ENCODE data around the gene SART1.

The SART1 gene

DNA sequence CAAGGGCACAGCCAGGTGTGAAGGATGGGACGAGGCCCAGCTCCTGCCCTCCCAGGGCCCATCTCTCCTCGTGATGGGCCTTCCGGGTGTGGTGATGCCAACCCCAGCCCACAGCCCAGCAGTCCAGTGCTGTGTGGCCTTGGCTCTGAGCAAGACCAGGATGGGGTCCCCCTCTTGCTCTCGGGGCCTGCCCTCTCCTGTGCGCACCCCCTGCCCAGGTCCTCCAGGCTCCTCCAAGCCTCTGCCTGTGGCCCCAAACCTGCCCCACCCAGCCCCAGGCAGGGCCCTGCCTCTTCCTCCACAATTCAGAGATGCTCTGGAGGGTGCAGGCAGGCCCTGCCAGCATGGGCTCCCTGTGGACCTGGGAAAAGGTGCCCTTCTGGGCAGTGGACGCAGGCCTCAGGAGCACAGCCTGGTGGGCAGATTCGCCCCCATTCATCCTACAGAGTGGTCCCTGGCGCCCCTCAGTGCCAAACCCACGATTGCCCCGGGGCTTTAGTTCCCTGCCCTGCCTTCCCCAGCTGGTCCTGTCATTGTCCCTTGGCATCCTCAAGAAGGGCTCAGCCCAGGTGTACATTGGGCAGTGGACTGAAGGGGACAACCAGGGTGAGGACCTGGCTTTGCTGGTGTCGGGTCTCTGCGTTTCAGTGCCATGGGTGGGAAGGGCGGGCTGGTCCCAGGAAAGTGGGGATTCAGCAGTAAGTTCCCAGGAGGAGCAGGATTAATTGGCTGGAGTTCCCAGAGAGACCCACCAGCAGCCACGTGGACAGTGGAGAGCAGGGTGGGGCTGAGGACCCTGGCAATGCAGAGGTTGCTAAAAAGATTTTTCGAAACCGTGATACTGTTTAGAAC lies 20.7 kb downstream of the SART1 start:
- H3K9ac ChIP-seq (ENCODE audit: low read depth, low read length): no peak overlapping the region
- H3K36me3 ChIP-seq (ENCODE audit: insufficient read depth, low read length): peaks cover 5% of the 10 kb centered on the region
- no peaks in the 10 kb centered on the region for H3K9me3 ChIP-seq (ENCODE audit: control insufficient read depth, insufficient read depth, low read length)

DNA sequence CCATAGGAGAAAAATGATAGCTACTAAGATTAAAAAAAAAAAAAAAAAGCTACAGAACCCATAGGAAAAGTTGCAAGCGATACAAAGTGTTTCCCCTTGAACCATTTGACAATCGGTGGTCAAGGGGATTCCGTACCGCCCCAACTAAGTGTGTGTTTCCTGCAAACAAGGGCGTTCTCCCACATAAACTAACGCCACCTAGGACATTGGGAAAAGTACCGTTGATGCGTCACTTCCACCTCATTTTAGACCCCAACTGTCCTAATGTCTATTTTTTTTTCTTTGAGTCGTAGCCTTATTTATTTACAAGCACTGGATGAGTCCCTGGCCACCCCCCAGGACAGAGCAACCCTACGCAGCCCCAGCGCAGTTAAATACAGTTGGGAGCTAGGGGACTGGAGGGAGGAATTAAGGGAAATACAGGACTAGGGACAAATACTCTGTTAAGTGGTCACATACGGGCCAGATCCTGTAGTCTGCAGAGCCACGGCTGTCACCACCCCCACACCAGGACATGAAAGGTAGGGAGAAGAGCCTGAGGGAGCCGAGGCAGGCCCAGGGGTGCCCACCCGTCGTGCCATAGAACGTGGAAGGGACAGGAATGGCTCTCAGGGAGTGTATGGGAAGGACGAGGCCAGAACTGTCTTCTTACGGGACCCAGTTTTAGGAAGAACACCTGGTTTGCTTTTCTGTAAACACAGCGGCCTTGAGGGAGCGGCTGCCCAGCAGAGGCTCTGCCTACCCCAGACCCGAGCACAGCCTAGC lies 21.5 kb downstream of the SART1 start:
- no peaks in the 10 kb centered on the region; the same call in 1 of the 2 replicates for H3K36me3 ChIP-seq (ENCODE audit: insufficient read depth, low read length)
- H3K4me1 ChIP-seq (ENCODE audit: insufficient read depth, low read length): no peaks in the 10 kb centered on the region
- H3K9me3 ChIP-seq (ENCODE audit: control insufficient read depth, insufficient read depth, low read length): no peaks in the 10 kb centered on the region
- H3K9ac ChIP-seq (ENCODE audit: low read depth, low read length): no peak overlapping the region

More for the DNA sequence above, 20.7 kb downstream of the SART1 start:
- no peaks in the 10 kb centered on the region for H3K4me1 ChIP-seq (ENCODE audit: insufficient read depth, low read length)

DNA sequence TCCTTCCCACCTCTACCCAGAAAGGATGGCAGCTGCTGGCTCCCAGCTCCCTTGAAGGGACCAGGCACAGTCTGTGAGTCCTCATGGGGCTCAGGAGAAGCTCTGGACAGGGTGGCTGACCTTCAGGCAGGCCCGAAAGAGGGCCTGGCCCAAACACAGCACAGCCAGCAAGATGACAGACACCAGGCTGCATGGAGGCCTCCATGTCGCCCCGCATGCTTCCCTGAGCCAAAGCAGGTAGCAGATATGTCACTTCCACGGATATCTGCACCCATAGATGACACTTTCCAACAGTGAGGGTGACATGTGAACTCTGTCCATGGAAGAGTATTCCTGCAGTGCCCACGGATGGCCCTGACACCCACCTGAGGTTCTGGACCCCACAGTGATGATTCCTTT lies 22.1 kb downstream of the SART1 start:
- Histone ChIP-seq H3K9ac (ENCODE audit: low read depth, low read length) (no peak overlapping the region), H3K4me1 (ENCODE audit: insufficient read depth, low read length) (no peaks in the 10 kb centered on the region), H3K9me3 (ENCODE audit: control insufficient read depth, insufficient read depth, low read length) (no peaks in the 10 kb centered on the region), H3K36me3 (ENCODE audit: insufficient read depth, low read length) (no peaks in the 10 kb centered on the region; the same call in 1 of the 2 replicates)

DNA sequence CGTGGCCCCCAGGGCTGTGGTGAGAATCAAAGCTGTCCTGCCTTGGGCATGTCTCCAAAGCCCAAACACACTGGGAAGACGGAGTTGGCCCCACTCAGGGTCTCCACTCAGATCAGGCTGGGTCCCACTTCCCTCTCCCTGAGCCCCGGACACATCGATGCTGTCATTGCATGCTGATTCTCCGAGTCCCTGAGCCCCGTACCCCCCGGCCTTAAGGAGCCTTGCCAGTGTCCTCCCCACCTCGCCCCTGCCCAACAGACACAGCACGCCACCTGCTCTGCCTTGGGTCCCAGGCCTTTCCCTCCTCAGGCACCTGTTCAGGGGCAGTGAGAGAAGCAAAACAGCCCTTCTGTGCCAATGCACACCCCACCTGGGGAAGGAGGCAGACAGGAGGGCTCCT lies 25.8 kb downstream of the SART1 start:
- no peaks in the 10 kb centered on the region for H3K36me3 ChIP-seq (ENCODE audit: insufficient read depth, low read length)
- H3K9me3 ChIP-seq (ENCODE audit: control insufficient read depth, insufficient read depth, low read length): no peaks in the 10 kb centered on the region
- no peaks in the 10 kb centered on the region for H3K4me1 ChIP-seq (ENCODE audit: insufficient read depth, low read length)
- no peak overlapping the region for H3K9ac ChIP-seq (ENCODE audit: low read depth, low read length)

DNA sequence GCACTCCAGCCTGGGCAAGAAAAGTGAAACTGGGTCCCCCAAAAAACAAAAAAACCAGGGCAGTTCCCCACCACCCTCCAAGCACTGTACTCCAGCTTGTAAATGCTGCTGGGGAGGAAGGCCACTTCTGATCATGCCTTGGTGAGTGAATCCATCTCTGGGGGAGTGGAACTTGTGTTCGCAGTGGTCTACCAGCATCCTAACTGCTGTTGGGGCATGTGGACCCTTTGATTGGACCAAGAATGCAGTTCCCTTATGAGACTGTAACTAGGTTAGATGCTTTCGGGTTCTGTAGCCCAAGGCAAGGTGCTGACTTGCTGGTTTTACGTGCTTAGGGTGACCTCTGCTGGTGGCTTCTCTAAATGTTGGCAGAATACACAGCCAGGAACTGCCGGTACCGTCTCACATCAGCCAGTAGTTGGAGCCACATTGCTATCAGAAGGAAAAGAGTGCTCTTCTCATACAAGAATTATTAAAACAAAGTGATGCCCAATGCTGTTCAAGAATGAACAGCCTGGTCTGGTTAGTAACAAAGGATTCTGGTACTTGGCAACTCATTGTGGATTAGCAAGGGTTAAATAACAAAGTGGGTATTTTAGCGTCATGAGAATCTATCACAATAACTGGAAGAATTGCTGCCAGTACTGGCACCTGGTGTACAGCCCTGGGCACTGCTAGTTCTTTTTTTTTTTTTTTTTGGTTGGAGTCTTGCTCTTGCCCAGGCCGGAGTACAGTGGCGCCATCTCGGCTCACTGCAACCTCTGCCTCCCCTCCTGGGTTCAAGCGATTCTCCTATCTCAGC lies 27.5 kb downstream of the SART1 start:
- Histone ChIP-seq H3K36me3 (ENCODE audit: insufficient read depth, low read length) (no peaks in the 10 kb centered on the region), H3K9me3 (ENCODE audit: control insufficient read depth, insufficient read depth, low read length) (no peaks in the 10 kb centered on the region), H3K9ac (ENCODE audit: low read depth, low read length) (no peak overlapping the region), H3K4me1 (ENCODE audit: insufficient read depth, low read length) (no peaks in the 10 kb centered on the region)

DNA sequence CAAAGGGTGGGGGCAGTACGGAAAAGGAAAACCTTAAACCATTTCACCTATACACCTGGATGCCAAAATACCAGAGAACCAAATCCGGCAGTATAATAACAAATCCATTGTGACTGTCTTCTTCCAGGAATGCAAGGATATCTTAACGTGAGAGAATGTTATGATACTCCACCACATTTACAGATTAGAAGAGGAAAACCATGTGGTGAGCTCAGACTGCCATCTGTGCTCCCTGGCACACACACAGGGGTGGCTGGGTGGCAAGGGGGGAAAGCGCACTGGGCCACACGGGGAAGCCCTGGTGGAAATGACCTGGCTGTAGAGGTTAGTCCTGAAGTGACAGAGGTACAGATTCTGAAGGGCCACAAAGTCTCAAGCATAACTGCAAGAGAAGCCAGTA lies 30.5 kb downstream of the SART1 start:
- Histone ChIP-seq H3K9me3 (ENCODE audit: control insufficient read depth, insufficient read depth, low read length) (no peaks in the 10 kb centered on the region), H3K36me3 (ENCODE audit: insufficient read depth, low read length) (no peaks in the 10 kb centered on the region), H3K9ac (ENCODE audit: low read depth, low read length) (no peak overlapping the region), H3K4me1 (ENCODE audit: insufficient read depth, low read length) (no peaks in the 10 kb centered on the region)

DNA sequence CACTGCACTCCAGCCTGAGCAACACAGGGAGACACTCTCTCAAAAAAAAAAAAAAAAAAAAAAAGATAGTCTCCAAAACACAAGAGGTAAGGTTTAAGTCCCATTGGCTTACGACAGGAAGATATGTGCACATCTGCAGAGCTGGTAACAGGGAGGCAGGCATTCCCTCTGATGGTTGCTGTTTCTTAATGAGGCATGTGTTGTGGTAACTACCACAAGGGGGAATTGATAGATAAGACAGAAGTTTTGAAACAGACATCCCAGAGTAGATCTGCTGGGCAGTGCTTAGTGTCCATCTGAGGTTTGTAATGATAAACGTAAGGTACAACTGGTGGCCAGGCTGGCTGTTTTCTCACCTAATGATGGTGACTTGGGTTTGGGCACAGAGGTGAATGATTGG lies 35.8 kb downstream of the SART1 start:
- H3K9me3 ChIP-seq (ENCODE audit: control insufficient read depth, insufficient read depth, low read length): no peaks in the 10 kb centered on the region
- H3K36me3 ChIP-seq (ENCODE audit: insufficient read depth, low read length): peaks cover 29% of the 10 kb centered on the region
- H3K4me1 ChIP-seq (ENCODE audit: insufficient read depth, low read length): no peaks in the 10 kb centered on the region
- no peak overlapping the region for H3K9ac ChIP-seq (ENCODE audit: low read depth, low read length)

DNA sequence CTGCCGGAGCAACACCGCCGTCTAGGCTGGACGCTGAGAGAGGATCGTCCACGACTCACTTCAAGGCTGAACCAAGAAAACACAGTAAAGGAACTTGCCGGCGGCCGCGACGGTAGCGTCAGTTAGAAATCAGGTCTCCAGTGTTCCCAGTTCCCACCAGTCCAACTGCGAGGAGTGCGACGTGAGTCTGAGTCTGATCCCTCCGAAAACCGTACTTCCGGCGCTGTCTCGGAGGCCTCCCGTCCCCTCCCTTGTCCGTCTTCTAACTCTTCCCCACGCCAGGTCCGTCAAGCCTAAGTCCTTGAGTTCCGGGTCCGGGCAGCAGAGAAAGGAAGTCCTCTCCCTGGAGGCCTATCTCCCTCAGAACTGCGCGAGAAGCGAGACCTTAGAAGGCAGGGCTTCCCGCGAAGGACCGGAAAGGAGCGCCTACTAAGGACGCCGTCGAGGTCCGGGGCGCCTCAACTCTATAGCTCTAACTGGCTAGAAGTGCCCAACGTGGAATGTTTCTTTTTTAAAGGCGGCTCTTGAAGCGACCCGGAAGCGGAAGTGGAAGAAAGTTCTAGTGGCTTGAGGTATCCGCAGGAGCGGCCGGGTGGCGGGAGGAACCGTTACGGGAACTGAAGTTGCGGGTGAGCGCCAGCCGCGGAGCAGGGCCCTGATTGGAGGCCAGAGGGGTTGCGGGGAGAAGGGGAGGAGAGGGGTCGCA lies 40.6 kb downstream of the SART1 start, which contains the start of the genes BANF1 and EIF1AD:
TSS of gene BANF1 (plus strand) at position 562 of the 706 bp plus-strand sequence. CDS start 748 bp downstream, outside the sequence.
TSS of gene EIF1AD (minus strand) at position 216 of the 706 bp plus-strand sequence. CDS start 1,768 bp downstream, outside the sequence.
- H3K9me3 ChIP-seq (ENCODE audit: control insufficient read depth, insufficient read depth, low read length): no peaks in the 10 kb centered on the region
- H3K36me3 ChIP-seq (ENCODE audit: insufficient read depth, low read length): peaks cover 29% of the 10 kb centered on the region
- peaks cover 6% of the 10 kb centered on the region; the same call in 1 of the 2 replicates for H3K4me1 ChIP-seq (ENCODE audit: insufficient read depth, low read length)
- peak within 1 kb of the TSS; percentile 83 for H3K9ac ChIP-seq (ENCODE audit: low read depth, low read length)

DNA sequence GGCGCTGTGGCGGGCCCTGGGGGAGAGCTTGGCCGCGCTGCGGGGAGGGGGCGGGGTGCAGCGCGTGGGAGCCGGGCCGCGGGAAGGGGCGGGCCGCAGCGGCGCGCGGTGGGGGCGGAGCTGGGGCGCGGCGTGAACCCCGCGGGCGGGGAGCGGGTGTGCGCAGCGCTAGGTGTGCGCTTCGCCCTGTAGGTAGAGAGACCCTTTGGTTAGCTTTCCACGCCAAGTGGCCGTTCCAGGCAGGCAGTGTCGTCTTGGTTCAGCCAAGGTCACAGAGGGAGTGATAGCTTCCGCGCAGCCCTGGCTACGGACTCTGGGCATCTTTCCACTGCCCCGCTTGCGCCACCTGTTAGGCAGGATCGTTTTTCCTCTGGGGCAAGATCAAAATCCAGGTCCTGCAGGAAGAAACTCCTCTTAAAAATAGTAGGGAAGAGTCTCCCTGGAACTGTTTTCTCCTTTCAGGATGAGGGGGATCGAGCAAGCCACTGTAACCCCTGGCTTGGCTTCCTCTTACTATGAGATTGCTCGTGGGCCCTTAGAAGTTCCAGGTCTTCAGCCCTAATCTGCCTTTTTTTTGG lies 41.2 kb downstream of the SART1 start:
- Histone ChIP-seq H3K9me3 (ENCODE audit: control insufficient read depth, insufficient read depth, low read length) (no peaks in the 10 kb centered on the region), H3K9ac (ENCODE audit: low read depth, low read length) (peak overlapping the region; percentile 83), H3K36me3 (ENCODE audit: insufficient read depth, low read length) (peaks cover 25% of the 10 kb centered on the region), H3K4me1 (ENCODE audit: insufficient read depth, low read length) (peaks cover 12% of the 10 kb centered on the region; the same call in 1 of the 2 replicates)

DNA sequence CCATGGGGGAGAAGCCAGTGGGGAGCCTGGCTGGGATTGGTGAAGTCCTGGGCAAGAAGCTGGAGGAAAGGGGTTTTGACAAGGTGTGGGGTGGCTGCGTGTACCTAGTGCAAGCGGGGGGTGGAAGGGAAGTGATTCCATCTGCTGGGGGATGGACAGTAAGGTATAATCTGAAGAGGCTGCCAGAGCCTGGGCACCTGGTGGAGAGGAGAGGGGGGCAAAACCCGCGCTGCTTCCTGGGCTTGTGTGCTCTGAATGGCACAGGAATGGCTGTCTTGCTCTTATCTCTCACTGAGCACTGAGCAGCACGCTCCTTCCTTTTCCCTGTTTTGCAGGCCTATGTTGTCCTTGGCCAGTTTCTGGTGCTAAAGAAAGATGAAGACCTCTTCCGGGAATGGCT lies 41.8 kb downstream of the SART1 start:
- Histone ChIP-seq H3K36me3 (ENCODE audit: insufficient read depth, low read length) (peaks cover 19% of the 10 kb centered on the region), H3K9ac (ENCODE audit: low read depth, low read length) (peak overlapping the region; percentile 83; the same call in 1 of the 2 replicates), H3K4me1 (ENCODE audit: insufficient read depth, low read length) (peaks cover 12% of the 10 kb centered on the region; the same call in 1 of the 2 replicates), H3K9me3 (ENCODE audit: control insufficient read depth, insufficient read depth, low read length) (no peaks in the 10 kb centered on the region)

DNA sequence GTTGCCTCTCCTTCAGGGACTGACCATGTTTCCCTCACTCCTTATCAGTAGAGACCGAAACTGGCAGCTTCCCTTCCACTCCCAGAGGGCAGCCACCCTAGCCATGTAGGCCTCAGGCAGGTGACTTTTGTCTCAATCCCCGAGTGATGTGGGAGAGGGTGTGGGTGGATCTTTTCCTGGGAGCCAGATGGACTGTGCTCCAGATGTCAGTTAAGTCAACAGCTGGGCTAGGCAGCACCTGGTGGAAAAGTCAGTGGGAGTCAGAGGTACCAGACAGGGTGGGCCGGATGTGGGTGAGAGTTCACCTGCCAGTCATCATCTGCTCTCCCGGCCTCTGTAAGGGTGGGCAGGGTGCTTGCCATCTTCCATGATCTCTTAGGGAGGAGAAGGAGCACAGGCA lies 42.7 kb downstream of the SART1 start:
- Histone ChIP-seq H3K4me1 (ENCODE audit: insufficient read depth, low read length) (peaks cover 14% of the 10 kb centered on the region), H3K9me3 (ENCODE audit: control insufficient read depth, insufficient read depth, low read length) (no peaks in the 10 kb centered on the region), H3K9ac (ENCODE audit: low read depth, low read length) (no peak overlapping the region), H3K36me3 (ENCODE audit: insufficient read depth, low read length) (peaks cover 10% of the 10 kb centered on the region)

DNA sequence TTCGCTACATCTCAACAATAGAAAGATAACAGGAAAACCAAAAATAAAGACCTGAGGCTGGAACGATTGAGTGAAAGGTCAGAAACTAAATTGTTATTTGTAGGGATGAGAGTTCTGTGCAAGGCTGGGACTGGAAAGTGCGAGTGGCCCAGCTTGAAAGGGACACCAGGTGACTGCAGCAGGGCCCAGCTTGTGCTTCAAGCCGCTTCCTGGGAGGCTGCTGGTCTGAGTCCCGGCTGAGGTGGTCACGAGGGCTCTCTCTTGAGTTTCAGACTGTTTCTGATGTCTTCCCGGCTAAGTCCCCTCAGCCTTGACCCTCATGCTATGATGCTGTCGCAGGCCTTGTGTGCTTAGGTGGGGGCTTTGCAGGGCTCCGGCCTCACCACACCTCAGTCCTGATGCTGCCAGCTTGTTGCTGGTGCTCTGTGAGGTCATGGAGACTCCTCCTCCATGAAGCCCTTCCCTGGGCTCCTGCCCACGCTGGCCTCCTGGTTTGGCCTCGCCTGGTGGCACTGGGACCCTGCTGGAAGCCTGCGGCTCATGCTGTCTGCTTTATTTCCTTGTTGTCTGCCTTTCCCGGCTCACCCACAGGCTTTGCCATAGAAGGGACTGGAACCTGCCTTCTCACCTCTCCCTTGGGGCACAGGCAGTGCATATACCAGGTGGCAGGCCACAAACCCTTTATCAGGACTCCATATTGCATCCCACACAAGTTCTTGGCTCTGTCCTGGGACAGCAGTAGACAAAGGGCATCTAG lies 44.8 kb downstream of the SART1 start:
- no peak overlapping the region for H3K9ac ChIP-seq (ENCODE audit: low read depth, low read length)
- no peaks in the 10 kb centered on the region for H3K36me3 ChIP-seq (ENCODE audit: insufficient read depth, low read length)

DNA sequence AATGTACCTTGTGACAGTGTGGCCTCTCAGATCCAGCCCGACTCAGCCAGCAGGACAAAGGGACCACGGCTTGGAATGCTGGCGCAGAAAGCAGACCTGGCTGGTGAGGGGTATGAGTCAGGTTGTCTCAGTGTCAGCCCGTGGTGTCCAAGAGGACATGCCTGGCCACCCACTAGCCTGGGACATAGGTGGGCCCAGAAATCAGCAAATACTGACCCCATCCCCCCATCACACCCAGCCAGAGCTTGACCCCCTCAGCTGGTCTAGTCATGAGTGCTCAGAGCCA lies 45.3 kb downstream of the SART1 start:
- Histone ChIP-seq H3K4me1 (ENCODE audit: insufficient read depth, low read length) (peaks cover 14% of the 10 kb centered on the region), H3K36me3 (ENCODE audit: insufficient read depth, low read length) (no peaks in the 10 kb centered on the region), H3K9me3 (ENCODE audit: control insufficient read depth, insufficient read depth, low read length) (no peaks in the 10 kb centered on the region), H3K9ac (ENCODE audit: low read depth, low read length) (no peak overlapping the region)

More for the DNA sequence above, 44.8 kb downstream of the SART1 start:
- peaks cover 14% of the 10 kb centered on the region for H3K4me1 ChIP-seq (ENCODE audit: insufficient read depth, low read length)
- H3K9me3 ChIP-seq (ENCODE audit: control insufficient read depth, insufficient read depth, low read length): no peaks in the 10 kb centered on the region
